Breast epithelium (tissue), 4 donors: ENCODE data around the gene SNX4. TPM values are rescaled to one million over a fixed set of nuclear protein-coding genes. Genes with fewer than 3 reads are reported as not detected.
"Not testable (repeated sequence)": the region's sequence is repeated elsewhere in the genome, so short reads cannot be mapped to it uniquely, and the experiment has no call there.

Source experiments
- DNase-seq, 2 donors: peaks; one replicate each; pipeline ENCODE4 v3.0.0-alpha.2; 2019; ENCODE audit warnings: low spot score in 2 of 2
- H3K27ac ChIP-seq, 2 donors: fragments of 200-600 bp; sonication (generic) in 1 of 2; one replicate each; pipeline ENCODE4 v1.5.1; 2016 to 2019; ENCODE audit warnings: mild to moderate bottlenecking in 1 of 2
- H3K27me3 ChIP-seq, 2 donors: fragments of 200-600 bp; sonication (generic) in 1 of 2; one replicate each; pipeline versions ENCODE4 v1.5.1 to v1.6.0; 2017 to 2019; ENCODE audit warnings: control low read depth in 1 of 2, mild to moderate bottlenecking in 1 of 2
- H3K36me3 ChIP-seq: fragments of 200-600 bp; one replicate; pipeline ENCODE4 v1.5.1; 2019
- H3K4me1 ChIP-seq, 2 donors: fragments of 200-600 bp; sonication (generic); one replicate each; pipeline ENCODE4 v1.5.1; 2016 to 2019; ENCODE audit warnings: control low read depth in 1 of 2
- H3K4me3 ChIP-seq, 3 donors: fragments of 200-600 bp; sonication (generic); 1 replicate in 2 of 3; 2 replicates in 1 of 3; pipeline ENCODE4 v1.5.1; 2016 to 2019; ENCODE audit warnings: mild to moderate bottlenecking in 3 of 3, moderate library complexity in 2 of 3
- H3K9me3 ChIP-seq, 2 donors: fragments of 200-600 bp; sonication (generic) in 1 of 2; one replicate each; pipeline ENCODE4 v1.5.1; 2016 to 2019; ENCODE audit warnings: control low read depth in 1 of 2
- POLR2A ChIP-seq: fragments of 450-650 bp; IDR thresholded peaks from one replicate; pipeline ENCODE4 v1.6.1; 2016; ENCODE audit warnings: antibody characterized with exemption, mild to moderate bottlenecking, moderate library complexity
- POLR2AphosphoS5 ChIP-seq, 3 donors: sonication (generic); formaldehyde crosslinking; IDR thresholded peaks; one replicate each; pipeline ENCODE4 v1.6.1; 2017; ENCODE audit warnings: antibody characterized with exemption in 3 of 3
- intact Hi-C: fragments of 100-400 bp; cut with DNase I; formaldehyde crosslinking; loops from one replicate; pipeline ENCODE4 v1.15.1; 2023; ENCODE audit warnings: low total_unique reads
- total RNA-seq, 3 donors: library from RNA; depleted of rRNA; stranded (reverse); fragments of >200 nt; gene quantifications; one replicate each; pipeline ENCODE4 v1.1.0, GENCODE V29; 2016
- TF ChIP-seq, protein P1 (sequence below), 3 donors: fragments of 450-650 bp; IDR thresholded peaks; one replicate each; pipeline ENCODE4 v1.5.1; 2016 to 2017; ENCODE audit warnings: antibody characterized with exemption in 3 of 3, mild to moderate bottlenecking in 3 of 3, moderate library complexity in 3 of 3

The SNX4 gene
- total RNA-seq, 3 donors from 2014 or later = 35.7 to 51.4 (median 50.1) TPM

DNA sequence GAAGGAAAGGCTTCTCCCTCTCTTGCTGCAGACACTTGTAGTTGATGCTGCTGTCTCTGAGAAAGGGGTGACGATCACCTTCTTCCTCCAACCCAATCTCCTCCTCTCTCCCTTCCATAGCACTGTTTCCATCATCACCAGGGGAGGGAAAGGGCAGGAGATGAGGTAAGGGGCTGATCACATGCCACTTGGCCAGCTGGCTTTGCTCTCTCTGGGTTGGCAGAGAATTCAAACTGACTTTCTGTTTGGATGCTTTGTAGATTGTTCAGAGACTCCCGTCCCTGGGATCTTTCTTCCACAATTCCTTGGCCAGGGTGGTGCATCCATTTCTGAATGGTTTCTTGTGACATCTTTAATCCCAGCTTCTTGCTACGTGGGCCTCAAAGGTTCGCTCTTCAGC lies 101.7 kb downstream of the SNX4 start:
- Histone ChIP-seq H3K27me3 (no peaks in the 10 kb centered on the region), H3K9me3 (no peaks in the 10 kb centered on the region), H3K4me3 (no peak overlapping the region), H3K36me3 (no peaks in the 10 kb centered on the region), H3K27ac (no peak overlapping the region), H3K4me1 (no peaks in the 10 kb centered on the region)
- intact Hi-C loops = no loop called here
- DNase-seq = no peak
- TF ChIP-seq POLR2A (no peak), POLR2AphosphoS5 (IDR thresholded peaks at IDR 0.05) (no peak)
- TF ChIP-seq, protein P1, sequence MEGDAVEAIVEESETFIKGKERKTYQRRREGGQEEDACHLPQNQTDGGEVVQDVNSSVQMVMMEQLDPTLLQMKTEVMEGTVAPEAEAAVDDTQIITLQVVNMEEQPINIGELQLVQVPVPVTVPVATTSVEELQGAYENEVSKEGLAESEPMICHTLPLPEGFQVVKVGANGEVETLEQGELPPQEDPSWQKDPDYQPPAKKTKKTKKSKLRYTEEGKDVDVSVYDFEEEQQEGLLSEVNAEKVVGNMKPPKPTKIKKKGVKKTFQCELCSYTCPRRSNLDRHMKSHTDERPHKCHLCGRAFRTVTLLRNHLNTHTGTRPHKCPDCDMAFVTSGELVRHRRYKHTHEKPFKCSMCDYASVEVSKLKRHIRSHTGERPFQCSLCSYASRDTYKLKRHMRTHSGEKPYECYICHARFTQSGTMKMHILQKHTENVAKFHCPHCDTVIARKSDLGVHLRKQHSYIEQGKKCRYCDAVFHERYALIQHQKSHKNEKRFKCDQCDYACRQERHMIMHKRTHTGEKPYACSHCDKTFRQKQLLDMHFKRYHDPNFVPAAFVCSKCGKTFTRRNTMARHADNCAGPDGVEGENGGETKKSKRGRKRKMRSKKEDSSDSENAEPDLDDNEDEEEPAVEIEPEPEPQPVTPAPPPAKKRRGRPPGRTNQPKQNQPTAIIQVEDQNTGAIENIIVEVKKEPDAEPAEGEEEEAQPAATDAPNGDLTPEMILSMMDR (IDR thresholded peaks at IDR 0.05) = no peak

DNA sequence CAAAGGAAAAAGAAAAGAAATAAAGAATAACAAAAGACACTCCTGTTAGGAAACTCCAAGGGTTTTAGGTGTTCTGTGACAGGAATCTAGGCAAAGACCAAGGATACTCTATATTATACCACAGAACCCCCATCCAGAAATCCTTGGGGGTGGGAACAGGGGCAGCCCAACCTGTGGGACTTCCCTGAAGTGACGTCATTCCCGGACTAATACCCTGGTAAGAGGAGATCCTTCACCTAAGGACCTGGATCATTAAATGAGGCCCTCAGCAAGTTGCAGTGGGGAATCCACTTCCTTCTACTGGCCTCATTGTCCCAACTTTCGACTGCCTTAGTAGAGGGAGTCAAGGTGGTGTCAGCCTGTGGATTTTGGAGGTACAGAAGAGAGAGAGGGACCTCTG lies 103.8 kb downstream of the SNX4 start:
- no peaks in the 10 kb centered on the region for H3K4me1 ChIP-seq
- H3K4me3 ChIP-seq = no peak overlapping the region
- no peaks in the 10 kb centered on the region for H3K9me3 ChIP-seq
- no peak overlapping the region for H3K27ac ChIP-seq
- intact Hi-C loops = no loop called here
- no peak for DNase-seq
- TF ChIP-seq POLR2AphosphoS5 (IDR thresholded peaks at IDR 0.05) = no peak
- TF ChIP-seq, protein P1 (IDR thresholded peaks at IDR 0.05) = no peak
- no peak for TF ChIP-seq POLR2A
- no peaks in the 10 kb centered on the region for H3K36me3 ChIP-seq
- no peaks in the 10 kb centered on the region for H3K27me3 ChIP-seq

DNA sequence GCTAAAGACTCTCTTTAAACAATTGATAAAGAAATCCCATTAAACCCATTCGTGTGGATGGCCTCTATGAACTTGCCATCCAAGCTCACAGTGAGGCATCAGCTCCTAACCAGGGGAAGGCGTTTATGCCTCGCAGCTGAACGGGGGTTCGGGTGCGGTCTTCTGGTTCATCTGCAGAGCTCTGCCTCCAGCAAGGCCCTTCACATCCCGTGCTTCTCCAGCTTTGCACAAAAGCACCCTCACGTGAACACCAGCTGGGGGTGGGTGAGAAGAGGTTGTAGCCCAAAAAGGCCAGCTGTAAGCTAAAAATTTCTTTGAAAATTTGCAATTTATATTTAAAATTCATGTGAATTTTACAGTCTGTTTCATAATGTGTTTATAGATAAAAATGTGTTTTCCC lies 105.3 kb downstream of the SNX4 start:
- Histone ChIP-seq H3K36me3 (no peaks in the 10 kb centered on the region), H3K27me3 (no peaks in the 10 kb centered on the region), H3K4me3 (no peak overlapping the region), H3K27ac (no peak overlapping the region), H3K9me3 (no peaks in the 10 kb centered on the region), H3K4me1 (no peaks in the 10 kb centered on the region)
- TF ChIP-seq, protein P1 (IDR thresholded peaks at IDR 0.05) = no peak
- TF ChIP-seq POLR2A (no peak), POLR2AphosphoS5 (IDR thresholded peaks at IDR 0.05) (no peak)
- no peak for DNase-seq
- intact Hi-C loops = no loop called here

DNA sequence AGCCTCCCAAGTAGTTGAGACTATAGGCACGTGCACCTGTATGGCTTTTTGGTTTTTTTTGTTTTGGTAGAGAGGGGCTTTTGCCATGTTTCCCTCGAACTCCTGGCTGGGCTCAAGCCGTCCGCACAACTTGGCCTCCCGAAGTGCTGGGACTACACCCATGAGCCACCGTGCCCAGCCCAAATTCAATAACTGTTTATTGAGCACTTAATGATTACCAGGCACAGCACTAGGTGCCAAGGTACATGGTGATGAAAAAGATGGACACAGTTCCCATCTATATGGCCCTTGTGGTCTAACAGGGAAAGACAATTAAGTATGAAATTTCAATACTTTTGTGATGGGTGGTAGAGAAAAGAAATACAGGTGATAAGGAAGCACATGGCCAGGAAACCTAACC lies 109.1 kb downstream of the SNX4 start:
- intact Hi-C loops = no loop called here

DNA sequence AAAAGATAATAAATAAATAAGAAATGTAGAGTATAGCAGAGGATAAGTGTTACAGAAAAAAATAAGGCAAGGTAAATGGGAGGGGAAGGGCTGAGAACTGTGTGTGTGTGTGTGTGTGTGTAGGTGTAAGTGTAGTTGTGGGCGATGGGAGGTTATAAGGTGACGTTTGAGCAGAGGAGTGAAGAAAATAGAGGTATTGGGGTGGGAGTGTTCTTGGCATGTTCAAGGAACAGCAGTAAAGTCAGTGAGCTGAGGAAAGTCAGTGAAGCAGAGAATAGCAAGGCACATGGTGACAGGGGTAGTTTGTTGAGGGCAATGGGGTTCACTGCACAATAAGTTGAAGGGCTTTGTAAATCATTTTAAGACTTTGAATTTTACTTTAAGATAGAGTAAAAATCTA lies 113.9 kb downstream of the SNX4 start:
- TF ChIP-seq POLR2AphosphoS5 (IDR thresholded peaks at IDR 0.05) = no peak
- no peak for TF ChIP-seq POLR2A
- TF ChIP-seq, protein P1 (IDR thresholded peaks at IDR 0.05) = no peak
- Histone ChIP-seq H3K27ac (no peak overlapping the region), H3K4me3 (no peak overlapping the region), H3K9me3 (no peaks in the 10 kb centered on the region), H3K4me1 (no peaks in the 10 kb centered on the region), H3K27me3 (no peaks in the 10 kb centered on the region), H3K36me3 (no peaks in the 10 kb centered on the region)
- intact Hi-C loops = no loop called here
- DNase-seq = no peak

More for the DNA sequence above, 109.1 kb downstream of the SNX4 start:
- no peaks in the 10 kb centered on the region for H3K4me1 ChIP-seq
- H3K27me3 ChIP-seq = no peaks in the 10 kb centered on the region
- H3K27ac ChIP-seq = no peak overlapping the region
- TF ChIP-seq, protein P1 (IDR thresholded peaks at IDR 0.05) = no peak
- H3K4me3 ChIP-seq = no peak overlapping the region
- no peak for DNase-seq
- H3K9me3 ChIP-seq = no peaks in the 10 kb centered on the region
- H3K36me3 ChIP-seq = no peaks in the 10 kb centered on the region

DNA sequence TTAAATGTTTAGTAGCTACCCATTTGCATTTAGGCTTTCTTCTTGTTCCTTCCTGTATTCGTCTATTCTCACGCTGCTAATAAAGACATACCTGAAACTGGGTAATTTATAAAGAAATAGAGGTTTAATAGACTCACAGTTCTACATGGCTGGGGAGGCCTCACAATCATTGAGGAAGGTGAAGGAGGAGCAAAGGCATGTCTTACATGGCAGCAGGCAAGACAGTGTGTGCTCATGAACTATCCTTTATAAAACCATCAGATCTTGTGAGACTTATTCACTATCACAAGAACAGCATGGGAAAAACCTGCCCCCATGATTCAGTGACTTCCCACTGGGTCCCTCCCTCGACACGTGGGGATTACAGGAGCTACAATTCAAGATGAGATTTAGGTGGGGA lies 114.5 kb downstream of the SNX4 start:
- H3K9me3 ChIP-seq, DNase-seq, H3K36me3 ChIP-seq, H3K27ac ChIP-seq, H3K4me1 ChIP-seq, H3K27me3 ChIP-seq, H3K4me3 ChIP-seq, intact Hi-C loops: not testable (repeated sequence)
